Urinary bladder (tissue), 4 donors: ENCODE results near the gene FBXO2. TPM values are rescaled to one million over a fixed set of nuclear protein-coding genes. Genes with fewer than 3 reads are reported as not detected.

Experiments used
- DNase-seq: peaks from one replicate; pipeline ENCODE4 v3.0.0-alpha.2; 2015; ENCODE audit errors: extremely low spot score
- H3K27ac ChIP-seq: one replicate; pipeline ENCODE4 v1.5.1; 2013; ENCODE audit warnings: low read depth, mild to moderate bottlenecking, moderate library complexity
- H3K36me3 ChIP-seq: one replicate; pipeline ENCODE4 v1.6.1; 2013; ENCODE audit warnings: mild to moderate bottlenecking, moderate library complexity; ENCODE audit not compliant: insufficient read depth
- H3K4me1 ChIP-seq: one replicate; pipeline ENCODE4 v1.6.1; 2013; ENCODE audit warnings: mild to moderate bottlenecking, moderate library complexity; ENCODE audit not compliant: insufficient read depth
- H3K4me3 ChIP-seq: one replicate; pipeline ENCODE4 v1.5.1; 2013; ENCODE audit warnings: low read depth, low read length
- WGBS: extraction: QIAGEN DNeasy Blood & Tissue Kit; methylation state at CpG from one replicate; pipeline ENCODE4 v1.1.7; 2013; 5-methylcytosine and 5-hydroxymethylcytosine counted together
- polyA plus RNA-seq: library from polyadenylated mRNA; stranded (reverse); fragments of 200-250 nt; gene quantifications from one replicate; pipeline ENCODE4 v1.2.3, GENCODE V29; 2013
- total RNA-seq: library from RNA; depleted of rRNA; stranded (reverse); fragments of >200 nt; gene quantifications from one replicate; pipeline ENCODE4 v1.2.3, GENCODE V29; 2014
- donor health status: healthy with polysubstance abuse.
- donor health status: healthy.

Gene FBXO2, protein sequence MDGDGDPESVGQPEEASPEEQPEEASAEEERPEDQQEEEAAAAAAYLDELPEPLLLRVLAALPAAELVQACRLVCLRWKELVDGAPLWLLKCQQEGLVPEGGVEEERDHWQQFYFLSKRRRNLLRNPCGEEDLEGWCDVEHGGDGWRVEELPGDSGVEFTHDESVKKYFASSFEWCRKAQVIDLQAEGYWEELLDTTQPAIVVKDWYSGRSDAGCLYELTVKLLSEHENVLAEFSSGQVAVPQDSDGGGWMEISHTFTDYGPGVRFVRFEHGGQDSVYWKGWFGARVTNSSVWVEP
- total RNA-seq (0.42 TPM), polyA plus RNA-seq (5.5 TPM)

DNA sequence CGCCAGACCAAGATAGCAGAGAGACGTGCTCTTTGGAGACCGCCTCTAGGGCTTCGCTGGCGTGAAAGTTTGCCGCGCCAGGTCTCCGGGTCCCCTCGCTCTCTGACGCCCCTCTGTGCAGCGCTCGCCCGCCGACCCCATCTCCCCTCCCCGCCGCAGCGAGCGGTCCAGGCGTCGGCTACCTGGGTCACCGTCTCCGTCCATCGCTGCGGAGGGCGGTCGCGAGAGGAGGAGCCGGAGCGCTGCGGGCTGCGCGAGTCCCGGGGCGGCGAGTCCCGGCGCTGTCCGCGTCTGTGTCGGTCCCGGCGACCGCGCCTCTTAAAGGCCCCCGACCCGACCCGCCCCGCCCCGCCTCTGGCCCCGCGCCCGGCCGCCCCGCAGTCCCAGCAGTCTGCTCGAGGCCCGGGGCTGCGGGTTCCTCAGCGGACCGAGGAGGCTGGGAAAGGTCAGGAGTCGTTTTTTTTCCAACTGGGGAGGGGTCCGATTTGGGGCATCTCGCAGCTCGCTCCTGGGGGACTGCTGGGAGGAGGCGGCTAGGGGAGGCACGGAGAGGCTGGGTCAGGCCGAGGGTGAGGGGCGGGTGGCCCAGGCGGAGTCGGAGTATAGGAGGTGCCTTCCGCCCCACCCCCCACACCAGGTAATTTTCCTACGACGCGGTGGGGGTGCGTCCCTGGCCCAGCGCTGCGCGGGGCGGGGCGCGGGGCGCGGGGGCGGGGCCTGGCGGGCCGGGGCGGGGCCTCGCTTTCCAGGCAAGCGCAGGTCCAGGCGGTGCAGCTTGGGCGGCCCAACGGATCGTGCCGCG lies at the start of gene FBXO2, which contains the start of gene FBXO44:
Gene FBXO2, minus strand, starts transcription at position 293 of the 802 bp plus-strand sequence. Its CDS starts 89 bp downstream, at position 204.
Gene FBXO44, plus strand, starts transcription at position 741 of the 802 bp plus-strand sequence. CDS start 959 bp downstream, outside the sequence.
- no peak within 1 kb of the TSS for H3K27ac ChIP-seq
- H3K4me1 ChIP-seq = no peaks in the 10 kb centered on the region
- DNase-seq = no peak
- no peaks in the 10 kb centered on the region for H3K36me3 ChIP-seq
- H3K4me3 ChIP-seq = peak within 1 kb of the TSS; percentile 83
- 3% methylated on average over 94 of the region's 94 CpGs for WGBS

DNA sequence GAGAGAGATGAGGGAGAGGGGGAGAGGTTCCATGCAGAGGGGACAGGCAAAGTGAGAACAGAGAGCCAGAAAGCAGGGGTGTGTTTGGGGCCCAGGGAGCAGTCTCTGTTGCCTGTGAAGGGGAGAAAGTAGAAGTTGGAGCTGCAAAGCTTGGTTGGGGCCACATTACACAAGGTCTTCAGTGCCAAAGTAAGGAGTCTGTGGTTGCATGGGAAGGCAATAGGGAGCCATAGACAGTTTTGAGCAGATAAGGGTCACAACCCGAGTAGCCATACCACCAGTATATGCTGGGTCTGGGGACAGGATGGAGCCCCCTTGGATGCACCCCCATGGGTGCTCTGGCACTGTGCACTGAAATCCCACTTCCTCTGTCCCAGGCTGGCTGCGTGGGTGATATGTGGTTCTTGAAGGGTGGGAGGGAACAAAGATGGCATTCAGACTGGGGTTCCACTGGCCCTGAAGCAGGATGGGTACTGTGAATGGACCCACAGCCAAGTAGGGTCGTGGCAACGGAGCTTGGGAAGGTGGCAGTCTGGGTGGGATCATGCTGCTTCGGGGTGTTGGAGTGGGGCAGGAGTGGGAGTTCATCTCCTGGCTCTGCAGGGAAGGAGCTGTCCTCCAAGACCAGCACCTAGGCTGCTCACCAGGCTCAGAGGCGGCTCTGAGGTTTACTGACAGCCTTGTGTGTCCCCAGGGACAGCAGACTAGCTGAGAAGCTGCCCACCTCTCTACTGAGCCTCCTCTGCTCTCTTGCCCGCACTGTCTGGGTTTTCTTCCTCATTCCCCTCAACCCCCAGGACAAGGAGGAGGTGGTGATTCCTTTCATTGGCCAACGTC lies 49.3 kb upstream of the FBXO2 start:
- no peak for DNase-seq
- H3K27ac ChIP-seq = no peak overlapping the region
- WGBS = 59% methylated on average over 8 of the region's 8 CpGs
- H3K4me3 ChIP-seq = no peak overlapping the region
- no peaks in the 10 kb centered on the region for H3K36me3 ChIP-seq
- H3K4me1 ChIP-seq = no peaks in the 10 kb centered on the region

DNA sequence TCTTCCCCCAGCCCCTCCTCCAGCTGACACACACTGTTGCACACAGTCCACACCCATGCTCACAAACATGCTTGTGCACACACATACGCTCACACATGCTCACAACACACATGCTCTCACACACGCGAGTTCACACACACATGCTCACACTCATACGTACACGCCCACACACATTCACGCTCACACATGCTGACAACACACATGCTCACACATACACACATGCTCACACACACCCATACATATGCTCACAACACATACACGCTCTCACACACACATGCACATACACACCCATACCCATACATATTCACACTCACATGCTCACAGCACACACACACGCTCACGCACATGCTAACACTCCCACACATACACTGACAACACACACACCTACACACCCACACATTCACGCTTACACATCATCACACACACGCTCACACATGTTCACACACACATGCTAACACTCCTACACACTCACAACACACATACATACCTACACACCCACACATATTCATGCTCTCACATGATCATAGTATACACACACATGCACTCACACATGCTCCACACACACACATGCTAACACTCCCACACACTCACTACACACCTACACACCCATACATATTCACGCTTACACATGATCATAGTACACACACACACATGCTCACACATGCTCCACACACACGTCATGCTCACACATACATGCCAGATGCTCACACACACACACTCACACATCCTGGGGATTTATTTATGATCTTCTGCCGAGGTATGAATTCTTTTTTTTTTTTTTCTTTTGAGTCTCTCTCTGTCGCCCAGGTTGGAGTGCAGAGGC lies 48.0 kb upstream of the FBXO2 start:
- no peak for DNase-seq
- H3K36me3 ChIP-seq = no peaks in the 10 kb centered on the region
- no peak overlapping the region for H3K4me3 ChIP-seq
- H3K4me1 ChIP-seq = no peaks in the 10 kb centered on the region
- 80% methylated on average over 15 of the region's 15 CpGs for WGBS
- no peak overlapping the region for H3K27ac ChIP-seq

DNA sequence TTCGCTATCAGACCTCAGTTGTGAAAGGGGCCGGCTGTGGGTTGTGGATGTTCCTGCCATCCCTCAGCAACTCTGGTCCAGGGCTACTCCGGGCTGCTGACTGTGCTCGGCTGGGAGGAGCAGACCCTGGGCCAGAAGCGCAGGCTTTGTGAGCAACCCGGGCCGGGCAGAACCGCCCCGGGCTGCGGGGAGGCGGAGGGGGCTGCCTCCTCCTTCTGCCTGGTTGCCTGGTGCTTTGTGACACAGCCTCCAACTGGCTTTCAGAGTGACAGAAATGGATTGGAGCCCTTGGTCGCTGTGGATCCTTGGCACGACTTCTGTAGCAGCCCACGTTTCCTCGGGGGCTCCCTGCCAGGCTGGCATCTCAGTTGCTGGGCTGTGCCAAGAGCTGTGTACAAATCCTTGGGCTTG lies 47.3 kb upstream of the FBXO2 start:
- WGBS = 26% methylated on average over 15 of the region's 15 CpGs
- no peak for DNase-seq
- Histone ChIP-seq H3K27ac (no peak overlapping the region), H3K36me3 (no peaks in the 10 kb centered on the region), H3K4me1 (no peaks in the 10 kb centered on the region), H3K4me3 (no peak overlapping the region)

DNA sequence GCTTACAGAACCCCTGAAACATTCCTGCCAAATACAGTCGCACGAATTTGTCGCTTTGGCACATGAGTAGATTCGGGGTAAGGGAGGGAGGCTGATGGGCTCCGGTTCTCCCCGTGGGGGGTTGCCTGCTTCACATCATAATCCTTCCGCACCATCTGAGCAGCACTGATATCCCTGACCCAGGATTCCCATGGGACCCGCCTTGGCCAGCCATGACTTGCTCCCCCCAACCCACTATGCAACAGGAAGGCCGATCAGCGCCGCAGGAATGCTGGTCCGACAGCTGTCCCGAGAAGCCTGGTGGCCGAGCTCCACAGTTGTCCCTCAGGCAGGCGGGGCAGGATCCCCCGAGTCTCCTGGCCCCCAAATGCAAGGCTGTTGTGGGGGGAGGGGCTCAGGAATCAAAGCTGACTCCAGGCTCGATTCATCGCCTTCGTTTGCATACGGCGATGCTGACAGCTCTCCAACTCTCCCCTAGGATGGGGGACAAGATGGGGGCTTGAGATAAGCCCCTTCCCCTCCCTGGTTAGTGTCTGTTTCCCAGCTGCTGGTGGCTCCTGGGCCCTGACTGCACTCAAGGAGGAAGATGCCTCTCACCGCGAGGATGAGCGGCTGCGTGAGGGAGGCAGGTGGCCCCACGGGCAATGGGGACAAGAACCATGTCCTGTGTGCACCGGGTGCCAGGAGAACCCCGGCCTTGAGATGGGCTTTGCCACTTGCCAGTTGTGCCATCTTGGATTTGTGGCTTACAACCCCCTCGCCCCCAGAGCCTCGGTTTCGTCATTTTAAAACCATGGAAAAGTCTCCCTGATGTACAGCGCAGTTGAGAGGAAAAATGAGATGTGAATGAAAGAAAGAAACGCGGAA lies 46.6 kb upstream of the FBXO2 start:
- 38% methylated on average over 34 of the region's 34 CpGs for WGBS
- no peak for DNase-seq
- no peaks in the 10 kb centered on the region for H3K4me1 ChIP-seq
- no peak overlapping the region for H3K4me3 ChIP-seq
- no peak overlapping the region for H3K27ac ChIP-seq
- no peaks in the 10 kb centered on the region for H3K36me3 ChIP-seq

DNA sequence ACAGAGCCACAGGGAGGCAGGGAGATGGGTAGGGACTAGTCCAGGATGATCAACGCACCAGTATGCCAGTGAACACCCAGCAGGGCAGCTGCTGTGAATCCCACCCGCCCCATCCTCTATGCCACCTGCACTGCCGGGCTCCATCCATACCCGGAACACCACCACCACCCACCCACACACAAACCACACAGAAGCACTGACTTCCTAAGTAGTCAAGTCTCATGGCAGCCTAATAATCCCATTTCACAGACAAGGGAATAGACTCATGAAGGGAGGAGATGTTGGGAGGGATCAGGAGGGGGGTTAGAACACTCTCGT lies 43.6 kb upstream of the FBXO2 start:
- Histone ChIP-seq H3K4me3 (no peak overlapping the region), H3K27ac (no peak overlapping the region), H3K36me3 (no peaks in the 10 kb centered on the region), H3K4me1 (no peaks in the 10 kb centered on the region)
- no peak for DNase-seq
- WGBS = 79% methylated on average over 5 of the region's 5 CpGs

DNA sequence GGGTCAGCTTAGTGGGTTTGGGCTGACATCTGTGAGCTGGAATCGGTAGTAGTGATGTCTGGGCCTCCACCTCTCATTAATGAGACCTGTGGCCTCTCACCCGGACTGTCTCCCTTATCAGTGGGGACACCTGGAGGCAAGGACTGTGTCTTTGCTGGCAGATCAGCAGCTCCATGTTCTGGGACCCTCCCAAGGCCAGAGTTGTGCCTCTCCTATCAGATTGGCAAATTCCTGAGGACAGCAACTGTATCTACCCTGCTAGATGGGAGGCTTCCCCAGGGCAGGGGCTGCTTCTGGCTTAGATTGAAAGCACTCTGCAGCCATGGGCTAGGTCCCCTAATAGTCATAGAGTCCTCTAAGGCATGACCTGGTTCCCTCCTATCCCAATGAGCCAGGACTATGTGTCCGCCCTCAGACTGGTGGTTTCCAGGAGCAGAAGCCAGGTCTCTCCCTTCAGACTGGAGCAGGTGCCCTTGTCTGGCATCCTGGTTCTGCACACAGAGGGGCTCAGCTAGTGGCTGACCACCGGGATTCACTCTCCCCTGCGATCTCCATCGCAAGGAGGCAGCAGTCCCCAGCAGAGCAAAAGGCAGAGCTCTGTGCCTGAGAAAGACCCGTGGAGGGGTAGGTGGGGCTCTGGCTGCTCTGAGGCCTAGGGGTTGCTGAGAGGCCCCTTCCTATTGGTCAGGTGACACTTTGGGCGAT lies 43.1 kb upstream of the FBXO2 start:
- Histone ChIP-seq H3K27ac (no peak overlapping the region), H3K4me3 (no peak overlapping the region), H3K36me3 (no peaks in the 10 kb centered on the region), H3K4me1 (no peaks in the 10 kb centered on the region)
- WGBS = 58% methylated on average over 8 of the region's 8 CpGs
- DNase-seq = no peak

DNA sequence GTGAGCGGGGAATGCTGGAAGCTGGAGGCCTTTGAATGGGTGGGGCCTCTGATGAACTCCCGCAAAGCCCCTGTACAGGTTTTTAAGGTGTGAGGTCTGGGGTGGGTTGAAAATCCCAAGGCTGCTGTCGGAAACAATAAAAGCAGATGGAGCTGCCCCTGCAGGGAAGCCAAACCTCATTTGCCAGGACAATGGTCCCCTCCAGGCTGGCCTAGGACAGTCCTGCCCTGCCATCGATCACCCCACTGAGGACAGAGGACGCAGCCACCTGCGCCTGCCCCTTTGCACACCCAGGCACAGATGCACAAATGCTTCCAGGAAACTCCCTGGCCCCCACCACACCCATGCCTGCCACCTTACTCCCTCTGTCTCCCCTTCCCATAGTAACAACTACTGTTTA lies 41.6 kb upstream of the FBXO2 start:
- no peak overlapping the region for H3K4me3 ChIP-seq
- no peak for DNase-seq
- H3K36me3 ChIP-seq = no peaks in the 10 kb centered on the region
- H3K27ac ChIP-seq = no peak overlapping the region
- WGBS = 85% methylated on average over 6 of the region's 6 CpGs
- peaks cover 3% of the 10 kb centered on the region for H3K4me1 ChIP-seq

DNA sequence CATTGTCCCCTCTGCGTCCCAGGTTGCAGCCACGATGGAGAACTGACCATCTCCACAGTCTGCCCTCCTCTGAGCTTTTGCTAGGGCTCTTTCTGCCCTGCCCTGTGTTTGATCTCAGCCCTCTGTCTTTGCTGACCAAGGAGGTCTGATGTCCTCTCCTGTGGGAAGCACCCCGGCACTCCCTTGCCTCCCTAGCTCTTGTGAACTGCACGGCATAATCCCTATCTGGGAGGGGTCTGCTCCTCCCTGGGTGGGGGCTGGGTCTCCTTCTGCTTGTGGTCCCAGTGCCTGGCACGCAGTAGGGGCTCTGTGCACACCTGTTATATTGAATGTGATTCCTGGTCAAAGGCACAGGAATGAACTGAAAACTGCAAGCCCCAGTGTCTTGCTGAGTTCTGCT lies 39.7 kb upstream of the FBXO2 start:
- Histone ChIP-seq H3K4me3 (no peak overlapping the region), H3K36me3 (no peaks in the 10 kb centered on the region), H3K27ac (no peak overlapping the region), H3K4me1 (peaks cover 3% of the 10 kb centered on the region)
- WGBS = 47% methylated on average over 5 of the region's 5 CpGs
- no peak for DNase-seq

DNA sequence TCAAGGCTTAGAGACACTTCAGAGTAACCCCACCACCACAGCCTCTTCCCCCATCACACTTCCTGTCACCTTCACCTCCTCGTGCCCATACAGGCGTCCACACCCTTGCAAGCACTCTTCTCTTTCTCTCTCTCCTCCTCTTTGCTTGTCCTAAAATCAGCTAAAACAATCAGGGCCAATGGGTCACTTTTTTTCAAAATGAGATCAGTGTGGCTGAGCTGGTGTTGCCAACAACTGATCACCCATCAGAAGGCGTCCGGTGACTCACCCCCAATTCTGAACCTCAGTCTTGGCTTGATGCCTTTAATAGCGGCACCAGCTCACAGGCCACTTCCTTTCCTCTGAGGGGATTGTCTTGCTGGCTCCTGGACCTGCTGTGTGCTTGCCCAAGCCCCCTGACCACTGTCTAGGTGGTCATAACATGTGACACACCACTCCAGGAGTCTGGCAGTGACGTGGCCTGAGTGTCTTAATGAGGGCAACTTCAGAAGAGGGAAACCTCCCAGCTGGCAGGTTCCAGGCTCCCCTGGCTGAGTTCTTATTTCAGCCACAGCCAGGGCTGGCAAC lies 38.9 kb upstream of the FBXO2 start:
- WGBS = 11% methylated on average over 6 of the region's 6 CpGs
- Histone ChIP-seq H3K36me3 (no peaks in the 10 kb centered on the region), H3K27ac (no peak overlapping the region), H3K4me1 (peaks cover 3% of the 10 kb centered on the region), H3K4me3 (no peak overlapping the region)
- no peak for DNase-seq

DNA sequence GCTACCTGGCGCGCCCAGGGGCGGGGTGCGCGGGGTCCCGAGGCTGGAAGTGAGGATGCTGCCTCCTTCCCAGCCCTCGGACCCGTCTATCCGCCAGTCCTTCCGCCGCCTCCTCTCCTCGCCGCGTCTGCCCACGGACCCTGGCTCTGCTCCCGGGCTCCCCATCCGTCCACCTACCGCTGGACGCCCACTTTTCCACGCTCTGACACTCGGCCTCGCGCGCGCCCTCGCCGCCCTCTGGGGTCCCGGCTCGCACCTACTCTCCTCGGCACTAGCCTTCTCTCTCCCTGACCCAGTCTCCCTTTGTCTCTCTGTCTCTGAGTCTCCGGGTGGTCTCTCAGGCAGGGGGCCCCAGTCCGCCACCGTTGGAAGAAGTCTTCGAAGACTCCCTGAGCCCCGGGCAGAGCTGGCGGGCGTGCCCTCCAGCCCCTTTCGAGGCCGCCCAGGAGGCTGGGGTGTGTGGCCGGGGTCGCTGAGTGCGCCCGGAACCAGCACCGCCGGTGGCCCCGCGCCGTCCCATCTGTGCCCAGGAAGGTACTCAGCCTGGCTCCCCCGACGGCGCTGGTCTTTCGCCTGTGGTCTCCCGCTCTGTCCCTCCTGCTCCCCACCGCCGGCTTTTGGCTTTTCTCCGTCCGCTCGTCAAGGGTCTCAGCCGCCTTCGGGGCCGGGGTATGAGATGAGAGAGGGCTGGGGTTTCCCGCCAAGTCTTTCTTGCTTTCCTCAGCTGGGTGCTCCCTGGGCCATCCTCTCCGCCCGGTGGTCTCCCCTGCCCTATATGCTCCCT lies 37.9 kb upstream of the FBXO2 start:
- peak overlapping the region; percentile 12 for H3K4me3 ChIP-seq

More for the DNA sequence above, 37.9 kb upstream of the FBXO2 start:
- peaks cover 3% of the 10 kb centered on the region for H3K4me1 ChIP-seq
- 4% methylated on average over 64 of the region's 64 CpGs for WGBS
- H3K27ac ChIP-seq = no peak overlapping the region
- no peak for DNase-seq
- H3K36me3 ChIP-seq = no peaks in the 10 kb centered on the region
